HepG2 (cell line): ENCODE data around the gene TMEM61. TPM values are rescaled to one million over a fixed set of nuclear protein-coding genes. Genes with fewer than 3 reads are reported as not detected.
A peak's percentile ranks its signal among the peaks of the same experiment; 100 is the strongest.

ENCODE experiments used
- HOXA7 ChIP-seq: sonication (generic); formaldehyde crosslinking; IDR thresholded peaks from 2 replicates; pipeline ENCODE4 v1.8.1; 2022; ENCODE audit warnings: mild to moderate bottlenecking, missing genetic modification reagents, moderate library complexity
- NBN ChIP-seq: fragments of 450-650 bp; conservative IDR thresholded peaks from 2 replicates; pipeline ENCODE4 v1.6.1; 2017
- STAG1 ChIP-seq: sonication (generic); formaldehyde crosslinking; IDR thresholded peaks from 2 replicates; pipeline ENCODE4 v1.4.0; 2020; ENCODE audit warnings: missing genetic modification reagents
- YEATS2 ChIP-seq: sonication (generic); formaldehyde crosslinking; IDR thresholded peaks from 2 replicates; pipeline ENCODE4 v1.4.0; 2020; ENCODE audit warnings: missing genetic modification reagents, borderline replicate concordance
- ZNF468 ChIP-seq: sonication (generic); formaldehyde crosslinking; IDR thresholded peaks from 2 replicates; pipeline ENCODE4 v1.8.0; 2022; ENCODE audit warnings: mild to moderate bottlenecking, moderate library complexity, missing genetic modification reagents
- ZNF501 ChIP-seq: sonication (generic); formaldehyde crosslinking; IDR thresholded peaks from 2 replicates; pipeline ENCODE4 v1.5.1; 2020; ENCODE audit warnings: mild to moderate bottlenecking, moderate library complexity, missing genetic modification reagents
- ZNF629 ChIP-seq: sonication (generic); formaldehyde crosslinking; conservative IDR thresholded peaks from 2 replicates; pipeline ENCODE4 v1.5.0; 2020; ENCODE audit warnings: missing genetic modification reagents
- ZNF746 ChIP-seq: sonication (generic); formaldehyde crosslinking; IDR thresholded peaks from 2 replicates; pipeline ENCODE4 v1.8.0; 2022; ENCODE audit warnings: mild to moderate bottlenecking, missing genetic modification reagents
- polyA plus RNA-seq, 8 experiments: library from polyadenylated mRNA; depleted of rRNA in 3 of 8; stranded (reverse) in 7 of 8; unstranded in 1 of 8; fragments of >200 nt; fragmentation: Illumina TruSeq in 4 of 8; extraction: Trizol in 4 of 8; gene quantifications; 2 replicates each; pipeline versions ENCODE4 v1.2.1 to v1.2.3, GENCODE V29; 2011 to 2016; ENCODE audit warnings: low read depth in 4 of 8, missing spikeins in 1 of 8, mixed read lengths in 1 of 8; ENCODE audit not compliant: insufficient read depth in 1 of 8
- total RNA-seq, 5 experiments: library from RNA; depleted of rRNA; stranded (reverse); fragments of >200 nt; fragmentation: Illumina TruSeq; extraction: Trizol; gene quantifications; 2 replicates each; pipeline ENCODE4 v1.2.3, GENCODE V29; 2016; ENCODE audit warnings: low read depth in 1 of 5
- TF ChIP-seq, protein P1 (sequence below): sonication (generic); formaldehyde crosslinking; IDR thresholded peaks from 2 replicates; pipeline ENCODE4 v1.5.0; 2020; ENCODE audit warnings: mild to moderate bottlenecking, missing genetic modification reagents, borderline replicate concordance
- TF ChIP-seq, protein P2 (sequence below): sonication (generic); formaldehyde crosslinking; IDR thresholded peaks from 2 replicates; pipeline ENCODE4 v1.4.0; 2020; ENCODE audit warnings: missing genetic modification reagents
- TF ChIP-seq, protein P3 (sequence below): sonication (generic); formaldehyde crosslinking; IDR thresholded peaks from 2 replicates; pipeline ENCODE4 v1.8.0; 2022; ENCODE audit warnings: missing genetic modification reagents, mild to moderate bottlenecking, borderline replicate concordance
- TF ChIP-seq, protein P4 (sequence below): sonication (generic); formaldehyde crosslinking; IDR thresholded peaks from 2 replicates; pipeline ENCODE4 v1.8.0; 2022; ENCODE audit warnings: missing genetic modification reagents, mild to moderate bottlenecking, moderate library complexity, borderline replicate concordance
- TF ChIP-seq, protein P5 (sequence below): sonication (generic); formaldehyde crosslinking; IDR thresholded peaks from 2 replicates; pipeline ENCODE4 v1.5.0; 2020; ENCODE audit warnings: mild to moderate bottlenecking, low read depth, missing genetic modification reagents, borderline replicate concordance
- TF ChIP-seq, protein P6 (sequence below): sonication (generic); formaldehyde crosslinking; IDR thresholded peaks from 2 replicates; pipeline ENCODE4 v1.5.1; 2020; ENCODE audit warnings: mild to moderate bottlenecking, missing genetic modification reagents, moderate library complexity

Gene TMEM61
- total and polyA plus RNA-seq, 2 of the 13 experiments (the other 11 are each of a cell fraction or from before 2014, with no cell fraction given): not detected

DNA sequence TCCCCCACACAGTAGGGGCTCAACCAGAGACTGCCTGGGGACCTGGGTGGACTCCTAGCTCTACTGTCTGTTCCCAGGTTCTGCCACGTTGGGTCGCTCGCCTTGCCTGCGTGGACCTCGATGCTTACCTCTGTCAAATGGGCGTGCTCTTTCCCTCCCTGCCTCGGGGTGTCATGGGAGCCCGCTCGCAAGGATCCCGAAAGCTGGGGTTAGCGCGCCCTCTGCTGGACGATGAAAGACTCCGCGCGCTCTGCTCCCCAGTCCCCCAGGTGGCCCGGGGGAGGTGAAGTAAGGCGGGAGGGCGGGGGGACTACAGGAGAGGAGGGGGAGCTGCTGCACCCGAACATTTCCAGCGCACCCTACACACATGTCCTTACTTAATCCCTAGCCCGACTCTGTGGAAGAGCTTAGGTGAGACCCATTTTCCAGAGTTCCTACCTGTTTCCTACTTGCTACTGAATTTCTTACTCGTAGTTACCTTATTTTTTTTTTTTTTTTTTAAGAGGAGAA lies 16.0 kb downstream of the TMEM61 start (continued):
- TF ChIP-seq, protein P1, sequence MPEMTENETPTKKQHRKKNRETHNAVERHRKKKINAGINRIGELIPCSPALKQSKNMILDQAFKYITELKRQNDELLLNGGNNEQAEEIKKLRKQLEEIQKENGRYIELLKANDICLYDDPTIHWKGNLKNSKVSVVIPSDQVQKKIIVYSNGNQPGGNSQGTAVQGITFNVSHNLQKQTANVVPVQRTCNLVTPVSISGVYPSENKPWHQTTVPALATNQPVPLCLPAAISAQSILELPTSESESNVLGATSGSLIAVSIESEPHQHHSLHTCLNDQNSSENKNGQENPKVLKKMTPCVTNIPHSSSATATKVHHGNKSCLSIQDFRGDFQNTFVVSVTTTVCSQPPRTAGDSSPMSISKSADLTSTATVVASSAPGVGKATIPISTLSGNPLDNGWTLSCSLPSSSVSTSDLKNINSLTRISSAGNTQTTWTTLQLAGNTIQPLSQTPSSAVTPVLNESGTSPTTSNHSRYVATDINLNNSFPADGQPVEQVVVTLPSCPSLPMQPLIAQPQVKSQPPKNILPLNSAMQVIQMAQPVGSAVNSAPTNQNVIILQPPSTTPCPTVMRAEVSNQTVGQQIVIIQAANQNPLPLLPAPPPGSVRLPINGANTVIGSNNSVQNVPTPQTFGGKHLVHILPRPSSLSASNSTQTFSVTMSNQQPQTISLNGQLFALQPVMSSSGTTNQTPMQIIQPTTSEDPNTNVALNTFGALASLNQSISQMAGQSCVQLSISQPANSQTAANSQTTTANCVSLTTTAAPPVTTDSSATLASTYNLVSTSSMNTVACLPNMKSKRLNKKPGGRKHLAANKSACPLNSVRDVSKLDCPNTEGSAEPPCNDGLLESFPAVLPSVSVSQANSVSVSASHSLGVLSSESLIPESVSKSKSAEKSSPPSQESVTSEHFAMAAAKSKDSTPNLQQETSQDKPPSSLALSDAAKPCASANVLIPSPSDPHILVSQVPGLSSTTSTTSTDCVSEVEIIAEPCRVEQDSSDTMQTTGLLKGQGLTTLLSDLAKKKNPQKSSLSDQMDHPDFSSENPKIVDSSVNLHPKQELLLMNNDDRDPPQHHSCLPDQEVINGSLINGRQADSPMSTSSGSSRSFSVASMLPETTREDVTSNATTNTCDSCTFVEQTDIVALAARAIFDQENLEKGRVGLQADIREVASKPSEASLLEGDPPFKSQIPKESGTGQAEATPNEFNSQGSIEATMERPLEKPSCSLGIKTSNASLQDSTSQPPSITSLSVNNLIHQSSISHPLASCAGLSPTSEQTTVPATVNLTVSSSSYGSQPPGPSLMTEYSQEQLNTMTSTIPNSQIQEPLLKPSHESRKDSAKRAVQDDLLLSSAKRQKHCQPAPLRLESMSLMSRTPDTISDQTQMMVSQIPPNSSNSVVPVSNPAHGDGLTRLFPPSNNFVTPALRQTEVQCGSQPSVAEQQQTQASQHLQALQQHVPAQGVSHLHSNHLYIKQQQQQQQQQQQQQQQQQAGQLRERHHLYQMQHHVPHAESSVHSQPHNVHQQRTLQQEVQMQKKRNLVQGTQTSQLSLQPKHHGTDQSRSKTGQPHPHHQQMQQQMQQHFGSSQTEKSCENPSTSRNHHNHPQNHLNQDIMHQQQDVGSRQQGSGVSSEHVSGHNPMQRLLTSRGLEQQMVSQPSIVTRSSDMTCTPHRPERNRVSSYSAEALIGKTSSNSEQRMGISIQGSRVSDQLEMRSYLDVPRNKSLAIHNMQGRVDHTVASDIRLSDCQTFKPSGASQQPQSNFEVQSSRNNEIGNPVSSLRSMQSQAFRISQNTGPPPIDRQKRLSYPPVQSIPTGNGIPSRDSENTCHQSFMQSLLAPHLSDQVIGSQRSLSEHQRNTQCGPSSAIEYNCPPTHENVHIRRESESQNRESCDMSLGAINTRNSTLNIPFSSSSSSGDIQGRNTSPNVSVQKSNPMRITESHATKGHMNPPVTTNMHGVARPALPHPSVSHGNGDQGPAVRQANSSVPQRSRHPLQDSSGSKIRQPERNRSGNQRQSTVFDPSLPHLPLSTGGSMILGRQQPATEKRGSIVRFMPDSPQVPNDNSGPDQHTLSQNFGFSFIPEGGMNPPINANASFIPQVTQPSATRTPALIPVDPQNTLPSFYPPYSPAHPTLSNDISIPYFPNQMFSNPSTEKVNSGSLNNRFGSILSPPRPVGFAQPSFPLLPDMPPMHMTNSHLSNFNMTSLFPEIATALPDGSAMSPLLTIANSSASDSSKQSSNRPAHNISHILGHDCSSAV (CRISPR knock-in tag): no peak
- no peak for TF ChIP-seq ZNF746 (CRISPR knock-in tag)
- TF ChIP-seq ZNF629: peak; percentile 98
- TF ChIP-seq, protein P2, sequence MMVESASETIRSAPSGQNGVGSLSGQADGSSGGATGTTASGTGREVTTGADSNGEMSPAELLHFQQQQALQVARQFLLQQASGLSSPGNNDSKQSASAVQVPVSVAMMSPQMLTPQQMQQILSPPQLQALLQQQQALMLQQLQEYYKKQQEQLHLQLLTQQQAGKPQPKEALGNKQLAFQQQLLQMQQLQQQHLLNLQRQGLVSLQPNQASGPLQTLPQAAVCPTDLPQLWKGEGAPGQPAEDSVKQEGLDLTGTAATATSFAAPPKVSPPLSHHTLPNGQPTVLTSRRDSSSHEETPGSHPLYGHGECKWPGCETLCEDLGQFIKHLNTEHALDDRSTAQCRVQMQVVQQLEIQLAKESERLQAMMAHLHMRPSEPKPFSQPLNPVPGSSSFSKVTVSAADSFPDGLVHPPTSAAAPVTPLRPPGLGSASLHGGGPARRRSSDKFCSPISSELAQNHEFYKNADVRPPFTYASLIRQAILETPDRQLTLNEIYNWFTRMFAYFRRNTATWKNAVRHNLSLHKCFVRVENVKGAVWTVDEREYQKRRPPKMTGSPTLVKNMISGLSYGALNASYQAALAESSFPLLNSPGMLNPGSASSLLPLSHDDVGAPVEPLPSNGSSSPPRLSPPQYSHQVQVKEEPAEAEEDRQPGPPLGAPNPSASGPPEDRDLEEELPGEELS: no peak
- TF ChIP-seq YEATS2 (CRISPR knock-in tag): no peak
- TF ChIP-seq, protein P3, sequence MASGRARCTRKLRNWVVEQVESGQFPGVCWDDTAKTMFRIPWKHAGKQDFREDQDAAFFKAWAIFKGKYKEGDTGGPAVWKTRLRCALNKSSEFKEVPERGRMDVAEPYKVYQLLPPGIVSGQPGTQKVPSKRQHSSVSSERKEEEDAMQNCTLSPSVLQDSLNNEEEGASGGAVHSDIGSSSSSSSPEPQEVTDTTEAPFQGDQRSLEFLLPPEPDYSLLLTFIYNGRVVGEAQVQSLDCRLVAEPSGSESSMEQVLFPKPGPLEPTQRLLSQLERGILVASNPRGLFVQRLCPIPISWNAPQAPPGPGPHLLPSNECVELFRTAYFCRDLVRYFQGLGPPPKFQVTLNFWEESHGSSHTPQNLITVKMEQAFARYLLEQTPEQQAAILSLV (CRISPR knock-in tag): peak; percentile 40; the same call in 1 of the 2 replicates
- TF ChIP-seq ZNF468 (CRISPR knock-in tag): no peak
- TF ChIP-seq, protein P4, sequence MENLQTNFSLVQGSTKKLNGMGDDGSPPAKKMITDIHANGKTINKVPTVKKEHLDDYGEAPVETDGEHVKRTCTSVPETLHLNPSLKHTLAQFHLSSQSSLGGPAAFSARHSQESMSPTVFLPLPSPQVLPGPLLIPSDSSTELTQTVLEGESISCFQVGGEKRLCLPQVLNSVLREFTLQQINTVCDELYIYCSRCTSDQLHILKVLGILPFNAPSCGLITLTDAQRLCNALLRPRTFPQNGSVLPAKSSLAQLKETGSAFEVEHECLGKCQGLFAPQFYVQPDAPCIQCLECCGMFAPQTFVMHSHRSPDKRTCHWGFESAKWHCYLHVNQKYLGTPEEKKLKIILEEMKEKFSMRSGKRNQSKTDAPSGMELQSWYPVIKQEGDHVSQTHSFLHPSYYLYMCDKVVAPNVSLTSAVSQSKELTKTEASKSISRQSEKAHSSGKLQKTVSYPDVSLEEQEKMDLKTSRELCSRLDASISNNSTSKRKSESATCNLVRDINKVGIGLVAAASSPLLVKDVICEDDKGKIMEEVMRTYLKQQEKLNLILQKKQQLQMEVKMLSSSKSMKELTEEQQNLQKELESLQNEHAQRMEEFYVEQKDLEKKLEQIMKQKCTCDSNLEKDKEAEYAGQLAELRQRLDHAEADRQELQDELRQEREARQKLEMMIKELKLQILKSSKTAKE (CRISPR knock-in tag): 0 out of 2 replicates have a peak, but pooled peaks have one; percentile 4
- no peak for TF ChIP-seq HOXA7
- no peak for TF ChIP-seq NBN
- TF ChIP-seq, protein P5, sequence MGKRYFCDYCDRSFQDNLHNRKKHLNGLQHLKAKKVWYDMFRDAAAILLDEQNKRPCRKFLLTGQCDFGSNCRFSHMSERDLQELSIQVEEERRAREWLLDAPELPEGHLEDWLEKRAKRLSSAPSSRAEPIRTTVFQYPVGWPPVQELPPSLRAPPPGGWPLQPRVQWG (CRISPR knock-in tag): no peak
- no peak for TF ChIP-seq ZNF501
- peak; percentile 86 for TF ChIP-seq STAG1 (CRISPR knock-in tag)
- TF ChIP-seq, protein P6, sequence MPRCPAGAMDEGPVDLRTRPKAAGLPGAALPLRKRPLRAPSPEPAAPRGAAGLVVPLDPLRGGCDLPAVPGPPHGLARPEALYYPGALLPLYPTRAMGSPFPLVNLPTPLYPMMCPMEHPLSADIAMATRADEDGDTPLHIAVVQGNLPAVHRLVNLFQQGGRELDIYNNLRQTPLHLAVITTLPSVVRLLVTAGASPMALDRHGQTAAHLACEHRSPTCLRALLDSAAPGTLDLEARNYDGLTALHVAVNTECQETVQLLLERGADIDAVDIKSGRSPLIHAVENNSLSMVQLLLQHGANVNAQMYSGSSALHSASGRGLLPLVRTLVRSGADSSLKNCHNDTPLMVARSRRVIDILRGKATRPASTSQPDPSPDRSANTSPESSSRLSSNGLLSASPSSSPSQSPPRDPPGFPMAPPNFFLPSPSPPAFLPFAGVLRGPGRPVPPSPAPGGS (CRISPR knock-in tag): no peak
